Skin of body (tissue), 2 donors: ENCODE data around the gene RNF38. TPM values are rescaled to one million over a fixed set of nuclear protein-coding genes. Genes with fewer than 3 reads are reported as not detected.
A peak's percentile ranks its signal among the peaks of the same experiment; 100 is the strongest.
"Not testable (repeated sequence)": the region's sequence is repeated elsewhere in the genome, so short reads cannot be mapped to it uniquely, and the experiment has no call there.

ENCODE experiments used
- DNase-seq: peaks from one replicate; lab custom pipeline; 2025; lab: John Stamatoyannopoulos, UW
- total RNA-seq: library from RNA; depleted of rRNA; stranded (reverse); fragments of >200 nt; gene quantifications from one replicate; pipeline ENCODE4 v1.2.3, GENCODE V29; 2014

Gene RNF38
- total RNA-seq, 1 donor from 2014 or later, result 16.1 TPM

GRCh38 chr9:36336131-36336907 lies 63.8 kb downstream of the RNF38 start:
- DNase-seq, result no peak

GRCh38 chr9:36332006-36332405 lies 68.1 kb downstream of the RNF38 start:
- DNase-seq, result no peak

GRCh38 chr9:36328798-36329411 lies 71.2 kb downstream of the RNF38 start:
- peak; percentile 44 for DNase-seq

GRCh38 chr9:36325081-36325828 lies 74.8 kb downstream of the RNF38 start:
- no peak for DNase-seq

GRCh38 chr9:36323926-36324325 lies 76.1 kb downstream of the RNF38 start:
- no peak for DNase-seq

GRCh38 chr9:36322462-36322861 lies 77.6 kb downstream of the RNF38 start:
- DNase-seq, result no peak

- DNase-seq, result not testable (repeated sequence)
Measured at GRCh38 chr9:36321903-36322302, 78.2 kb downstream of the RNF38 start.

- DNase-seq, result no peak
Measured at GRCh38 chr9:36320466-36320865, 79.6 kb downstream of the RNF38 start.

GRCh38 chr9:36319806-36320205 lies 80.3 kb downstream of the RNF38 start:
- DNase-seq, result no peak

GRCh38 chr9:36319183-36319582 lies 80.9 kb downstream of the RNF38 start:
- DNase-seq, result no peak

- DNase-seq, result no peak
Measured at GRCh38 chr9:36318212-36318802, 81.8 kb downstream of the RNF38 start.

- DNase-seq, result no peak
Measured at GRCh38 chr9:36317766-36318165, 82.3 kb downstream of the RNF38 start.

- peak; percentile 15 for DNase-seq
Measured at GRCh38 chr9:36316611-36317317, 83.3 kb downstream of the RNF38 start.

GRCh38 chr9:36316049-36316448 lies 84.0 kb downstream of the RNF38 start:
- DNase-seq, result no peak

- no peak for DNase-seq
Measured at GRCh38 chr9:36315283-36315682, 84.8 kb downstream of the RNF38 start.

- DNase-seq, result no peak
Measured at GRCh38 chr9:36314740-36315139, 85.3 kb downstream of the RNF38 start.

GRCh38 chr9:36306471-36307306 lies 93.4 kb downstream of the RNF38 start:
- no peak for DNase-seq

GRCh38 chr9:36304366-36304765 lies 95.7 kb downstream of the RNF38 start:
- DNase-seq, result not testable (repeated sequence)

GRCh38 chr9:36301227-36301626 lies 98.8 kb downstream of the RNF38 start:
- no peak for DNase-seq

GRCh38 chr9:36298566-36298965 lies 101.5 kb downstream of the RNF38 start:
- no peak for DNase-seq
